Measurements from ENCODE around the gene PCBD1.

GRCh38 chr10:70935631-70936030, 47.3 kb upstream of the PCBD1 start:
- TF ChIP-seq POLR2A (IDR thresholded peaks at IDR 0.05), result no peak
- no peak for TF ChIP-seq CTCF (IDR thresholded peaks at IDR 0.05)
